Raji (cell line): Measurements from ENCODE around the gene CSTF1.

ENCODE experiments used
- POLR2A ChIP-seq: IDR thresholded peaks from 2 replicates; pipeline ENCODE4 v1.6.1; 2011; ENCODE audit warnings: low read depth, low read length, control low read depth; ENCODE audit not compliant: insufficient read depth

Gene CSTF1

DNA sequence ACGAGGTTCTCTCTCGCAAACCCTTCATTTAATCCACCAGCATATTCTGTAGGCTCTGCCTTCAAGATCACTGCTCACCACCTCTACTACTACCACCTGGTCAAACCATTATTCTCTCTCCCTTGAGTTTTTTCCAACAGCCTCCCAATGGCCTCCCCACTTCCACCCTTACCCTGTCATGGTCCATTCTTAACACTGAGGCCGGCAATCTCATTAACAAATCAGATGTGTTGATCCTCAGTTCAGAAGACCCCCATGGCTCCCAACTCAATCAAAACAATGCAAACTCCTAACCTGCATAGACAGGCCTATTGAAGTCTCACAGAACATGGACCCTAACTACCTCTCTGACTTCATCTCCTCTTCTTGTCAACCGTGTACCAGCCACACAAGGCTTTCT lies 2.6 kb upstream of the CSTF1 start:
- no peak for TF ChIP-seq POLR2A

- TF ChIP-seq POLR2A = no peak
Observed at GRCh38 chr20:56391037-56391436, 1.4 kb upstream of the CSTF1 start.

GRCh38 chr20:56391596-56392131 lies 781 bp upstream of the CSTF1 start:
- TF ChIP-seq POLR2A = no peak

DNA sequence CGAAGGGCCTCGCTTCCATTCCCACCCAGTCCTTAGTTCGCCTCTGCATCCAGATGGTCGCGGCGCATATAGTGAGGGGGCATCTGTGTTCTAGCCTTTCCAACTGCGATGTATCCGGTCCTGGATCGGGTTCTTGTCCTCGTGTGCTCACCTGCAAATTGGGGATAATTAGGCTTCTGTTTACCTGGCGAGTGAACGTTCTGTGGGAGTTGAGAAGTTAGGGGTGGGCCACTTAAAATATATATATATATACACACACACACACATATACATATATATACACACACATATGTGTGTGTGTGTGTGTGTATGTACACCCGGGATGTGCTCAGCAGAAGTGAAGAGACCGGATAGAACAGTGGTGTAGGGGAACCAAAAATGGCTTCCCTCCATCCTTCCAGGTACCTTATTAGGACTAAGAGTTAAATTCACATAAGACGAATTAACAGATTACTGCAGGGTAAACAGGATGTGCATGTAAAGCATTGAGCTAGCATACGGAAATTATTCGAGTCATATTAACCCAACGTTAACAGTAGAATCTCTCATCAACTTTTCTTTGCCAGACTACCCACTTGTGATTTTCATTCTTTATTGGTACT lies 537 bp downstream of the CSTF1 start:
- TF ChIP-seq POLR2A = no peak

DNA sequence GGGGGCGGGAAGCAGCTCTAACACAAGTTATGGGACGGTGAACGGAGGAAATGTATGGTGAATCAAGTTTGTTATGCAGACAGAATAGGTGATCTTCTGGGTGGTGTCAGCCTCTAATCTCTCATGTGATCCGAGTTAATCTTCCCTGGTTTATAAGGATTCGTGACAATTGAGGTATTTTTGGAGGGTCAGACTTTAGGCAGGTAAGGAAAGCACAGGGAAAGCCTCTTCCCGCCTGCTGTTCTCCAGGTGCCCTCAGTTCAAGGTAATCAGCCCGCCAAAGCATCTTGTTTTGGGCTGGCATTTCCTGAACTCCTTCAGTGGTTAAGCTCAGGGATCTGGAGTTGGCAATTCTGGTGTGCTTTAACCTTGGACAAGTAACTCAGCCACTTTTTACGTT lies 1.2 kb downstream of the CSTF1 start:
- no peak for TF ChIP-seq POLR2A

DNA sequence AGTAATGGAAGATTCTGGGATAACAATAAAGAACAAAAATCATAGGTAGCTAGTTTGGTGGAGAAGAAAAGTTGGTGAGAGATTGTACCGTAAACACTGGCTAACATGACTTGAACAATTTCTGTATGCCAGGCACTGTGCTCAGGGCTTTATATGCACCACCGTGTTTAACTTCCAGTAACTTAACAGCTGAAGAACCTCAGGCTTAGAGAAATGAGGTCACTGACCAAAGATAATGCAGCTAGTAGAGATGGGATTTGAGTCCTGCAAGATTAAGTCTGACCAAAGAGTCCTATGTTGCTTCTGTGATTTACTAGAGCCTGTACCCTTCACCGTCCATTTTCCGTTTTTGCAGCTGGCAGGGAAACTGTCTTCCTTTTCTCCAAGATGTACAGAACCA lies 2.7 kb downstream of the CSTF1 start:
- TF ChIP-seq POLR2A = no peak

GRCh38 chr20:56400001-56400640 lies 7.7 kb downstream of the CSTF1 start:
- no peak for TF ChIP-seq POLR2A

DNA sequence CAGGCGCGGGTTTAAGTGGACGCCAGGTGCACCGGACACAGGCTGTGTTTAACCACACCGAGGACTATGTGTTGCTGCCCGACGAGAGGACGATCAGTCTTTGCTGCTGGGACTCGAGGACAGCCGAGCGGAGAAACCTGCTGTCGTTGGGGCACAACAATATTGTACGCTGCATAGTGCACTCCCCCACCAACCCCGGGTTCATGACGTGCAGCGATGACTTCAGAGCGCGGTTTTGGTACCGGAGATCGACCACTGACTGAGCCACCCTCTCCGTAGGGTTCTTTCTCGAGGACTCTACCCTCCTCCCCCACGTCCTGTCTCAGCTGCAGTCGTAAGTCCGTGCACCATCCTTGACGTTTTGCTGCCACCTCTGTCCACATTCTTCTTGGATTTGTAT lies 11.0 kb downstream of the CSTF1 start:
- no peak for TF ChIP-seq POLR2A

- TF ChIP-seq POLR2A = no peak
Observed at GRCh38 chr20:56406910-56407309, 14.5 kb downstream of the CSTF1 start.

GRCh38 chr20:56409521-56409920 lies 17.1 kb downstream of the CSTF1 start:
- TF ChIP-seq POLR2A = no peak

- no peak for TF ChIP-seq POLR2A
Observed at GRCh38 chr20:56409956-56410355, 17.5 kb downstream of the CSTF1 start.

DNA sequence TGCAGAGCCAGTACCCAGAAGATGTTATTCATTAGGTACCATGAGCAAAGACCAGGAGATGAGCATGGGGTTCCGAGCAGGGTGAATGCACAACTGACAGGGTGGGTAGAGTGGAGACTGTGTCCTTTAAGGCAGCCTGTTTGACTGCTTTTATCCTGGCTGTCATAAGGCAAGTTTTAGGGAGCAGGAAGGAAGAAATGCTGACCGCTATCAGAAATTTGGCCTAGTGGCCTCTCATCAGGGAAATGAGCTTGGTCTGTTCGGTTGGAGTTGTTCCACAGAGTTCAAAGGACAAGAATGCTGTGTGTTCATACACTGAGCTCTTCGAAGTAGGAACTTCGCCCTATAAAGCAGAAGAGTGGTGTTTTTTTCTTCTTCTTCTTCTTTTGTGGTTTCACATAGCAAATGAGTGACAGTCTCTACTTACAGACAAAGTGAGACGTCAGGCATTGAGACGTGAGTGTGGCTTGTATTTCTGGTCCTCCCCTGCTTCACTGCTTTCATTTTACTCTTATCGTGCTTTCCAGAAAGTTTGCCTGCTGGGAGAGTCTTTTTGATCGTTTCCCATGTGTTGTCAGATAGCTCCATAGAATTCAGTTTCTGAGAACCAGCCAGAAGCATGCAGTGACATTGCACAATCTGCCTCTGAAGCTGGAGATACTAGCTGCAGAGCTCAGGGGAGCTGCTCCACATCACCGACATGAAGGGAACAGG lies 19.5 kb downstream of the CSTF1 start, which contains the start of gene CASS4:
Gene CASS4, plus strand, starts transcription at position 502 of the 714 bp plus-strand sequence. Its CDS starts 199 bp downstream, at position 701.
- no peak for TF ChIP-seq POLR2A

DNA sequence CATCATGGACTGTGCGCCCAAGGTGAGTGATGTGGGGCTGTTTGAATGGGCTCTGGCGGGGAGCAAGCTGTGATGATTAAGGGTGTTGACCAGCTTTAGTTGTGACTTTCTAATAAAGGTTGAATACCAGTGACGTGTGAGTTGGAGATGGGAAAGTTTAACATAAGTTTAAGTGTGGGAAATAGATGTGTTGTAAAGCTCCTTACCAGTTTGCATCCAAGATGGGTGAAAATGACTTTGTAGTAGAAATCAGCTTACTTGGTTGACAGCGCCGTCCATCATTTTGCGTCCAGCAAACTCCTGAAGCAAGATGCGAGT lies 20.0 kb downstream of the CSTF1 start:
- no peak for TF ChIP-seq POLR2A

DNA sequence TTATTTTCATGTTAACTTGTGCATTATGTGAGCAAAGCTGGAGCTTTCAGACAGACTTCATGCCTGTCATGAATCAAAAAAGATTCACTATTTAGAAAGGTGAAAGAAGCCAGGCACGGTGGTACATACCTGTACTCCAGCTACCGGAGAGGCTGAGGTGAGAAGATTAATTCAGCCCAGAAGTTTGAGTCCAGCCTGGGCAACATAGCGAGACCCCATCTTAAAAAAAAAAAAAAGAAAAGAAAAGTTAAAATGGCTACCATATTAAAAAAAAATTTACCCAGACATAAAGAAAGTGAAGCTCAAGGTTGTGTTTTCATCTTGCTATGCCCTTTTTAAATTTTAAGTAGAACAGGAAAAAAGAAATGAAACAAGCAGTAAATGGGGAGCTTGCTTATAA lies 20.5 kb downstream of the CSTF1 start:
- TF ChIP-seq POLR2A = no peak

GRCh38 chr20:56414842-56415765 lies 22.7 kb downstream of the CSTF1 start:
- TF ChIP-seq POLR2A = no peak
